ENCODE measurements around the gene GRID2.
A peak's percentile ranks its signal among the peaks of the same experiment; 100 is the strongest.
"Not testable (repeated sequence)": the region's sequence is repeated elsewhere in the genome, so short reads cannot be mapped to it uniquely, and the experiment has no call there.

GRID2 gene

DNA sequence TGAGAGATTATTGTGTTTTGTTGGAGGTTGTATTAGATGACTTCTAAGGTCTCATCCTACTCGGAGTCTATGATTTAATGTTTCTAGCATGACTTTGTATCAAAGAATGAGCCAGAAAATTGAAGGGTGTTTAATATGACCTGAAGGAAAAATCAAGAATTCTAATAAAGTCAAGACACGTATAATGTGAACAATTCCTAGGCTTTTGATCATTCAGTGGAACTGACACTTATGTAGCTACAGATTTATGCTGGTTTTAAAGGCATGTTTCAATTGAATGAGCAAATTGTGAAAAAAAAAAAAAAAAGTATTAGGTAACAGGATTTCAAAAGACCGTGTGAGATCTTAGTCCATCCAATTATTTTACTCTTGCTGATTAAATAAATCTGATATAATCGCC, 64.9 kb downstream of the GRID2 start:
- no peak overlapping the region for H3K4me3 ChIP-seq (ENCODE audit: low read length)
- peak; percentile 31 for DNase-seq (ENCODE audit: low read depth)
- TF ChIP-seq, protein P1, sequence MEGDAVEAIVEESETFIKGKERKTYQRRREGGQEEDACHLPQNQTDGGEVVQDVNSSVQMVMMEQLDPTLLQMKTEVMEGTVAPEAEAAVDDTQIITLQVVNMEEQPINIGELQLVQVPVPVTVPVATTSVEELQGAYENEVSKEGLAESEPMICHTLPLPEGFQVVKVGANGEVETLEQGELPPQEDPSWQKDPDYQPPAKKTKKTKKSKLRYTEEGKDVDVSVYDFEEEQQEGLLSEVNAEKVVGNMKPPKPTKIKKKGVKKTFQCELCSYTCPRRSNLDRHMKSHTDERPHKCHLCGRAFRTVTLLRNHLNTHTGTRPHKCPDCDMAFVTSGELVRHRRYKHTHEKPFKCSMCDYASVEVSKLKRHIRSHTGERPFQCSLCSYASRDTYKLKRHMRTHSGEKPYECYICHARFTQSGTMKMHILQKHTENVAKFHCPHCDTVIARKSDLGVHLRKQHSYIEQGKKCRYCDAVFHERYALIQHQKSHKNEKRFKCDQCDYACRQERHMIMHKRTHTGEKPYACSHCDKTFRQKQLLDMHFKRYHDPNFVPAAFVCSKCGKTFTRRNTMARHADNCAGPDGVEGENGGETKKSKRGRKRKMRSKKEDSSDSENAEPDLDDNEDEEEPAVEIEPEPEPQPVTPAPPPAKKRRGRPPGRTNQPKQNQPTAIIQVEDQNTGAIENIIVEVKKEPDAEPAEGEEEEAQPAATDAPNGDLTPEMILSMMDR (conservative IDR thresholded peaks at IDR 0.05; ENCODE audit: low read depth, low read length), result no peak

- no peak for DNase-seq (ENCODE audit: low read depth)
- no peak overlapping the region for H3K4me3 ChIP-seq (ENCODE audit: low read length)
- TF ChIP-seq, protein P1 (conservative IDR thresholded peaks at IDR 0.05; ENCODE audit: low read depth, low read length), result no peak
These were observed 77.8 kb downstream of the GRID2 start for GRCh38 chr4:92381616-92382015.

DNA sequence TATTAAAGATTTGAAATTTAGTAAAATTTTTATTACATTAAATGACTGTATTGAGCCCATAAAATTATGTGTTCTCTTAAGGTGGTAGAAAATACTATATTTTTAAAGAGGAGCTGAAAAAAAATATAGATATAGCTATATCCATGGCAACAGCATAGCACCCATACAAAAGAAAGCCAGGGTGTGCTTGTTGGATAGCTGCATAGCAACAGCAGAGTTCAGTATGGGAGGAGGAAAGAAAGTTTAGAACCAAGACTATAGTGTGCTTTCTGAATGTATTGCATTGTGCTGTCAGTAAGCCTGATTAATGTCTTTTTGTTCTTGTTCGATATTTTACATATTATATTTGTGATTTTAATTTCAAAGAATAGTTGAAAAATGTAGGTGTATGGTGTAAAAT, 78.4 kb downstream of the GRID2 start:
- no peak for DNase-seq (ENCODE audit: low read depth)
- H3K4me3 ChIP-seq (ENCODE audit: low read length), result no peak overlapping the region
- TF ChIP-seq, protein P1 (conservative IDR thresholded peaks at IDR 0.05; ENCODE audit: low read depth, low read length), result no peak

DNA sequence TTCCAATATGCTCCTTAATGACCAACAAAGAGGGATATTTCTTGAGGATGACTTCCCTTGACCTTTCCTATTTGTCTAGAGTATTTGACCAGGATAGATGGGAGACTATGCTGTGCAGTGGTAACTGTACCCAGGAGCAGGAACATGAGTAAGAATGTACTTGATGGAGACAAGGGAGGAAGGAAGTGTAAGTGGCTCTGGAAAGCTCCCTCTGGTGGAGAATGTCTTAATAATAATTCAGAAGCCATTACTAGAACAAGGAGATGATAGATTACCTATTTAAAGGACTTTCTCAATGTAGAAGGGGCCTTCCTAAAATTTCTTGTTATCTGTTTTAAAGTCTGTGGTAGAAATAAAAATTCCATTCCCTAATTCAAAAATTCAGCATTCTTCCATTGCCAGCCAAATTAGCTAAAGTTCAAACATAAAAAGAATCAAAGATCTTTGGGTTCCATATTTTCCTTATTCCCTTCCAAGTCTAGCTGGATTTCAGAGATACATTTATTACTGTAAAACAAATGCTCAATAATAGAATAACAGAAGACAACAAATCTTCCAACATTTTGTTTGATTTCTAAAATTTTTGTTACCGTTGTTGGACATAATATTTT, 83.8 kb downstream of the GRID2 start:
- no peak overlapping the region for H3K4me3 ChIP-seq (ENCODE audit: low read length)
- TF ChIP-seq, protein P1 (conservative IDR thresholded peaks at IDR 0.05; ENCODE audit: low read depth, low read length), result peak; percentile 68
- no peak for DNase-seq (ENCODE audit: low read depth)

DNA sequence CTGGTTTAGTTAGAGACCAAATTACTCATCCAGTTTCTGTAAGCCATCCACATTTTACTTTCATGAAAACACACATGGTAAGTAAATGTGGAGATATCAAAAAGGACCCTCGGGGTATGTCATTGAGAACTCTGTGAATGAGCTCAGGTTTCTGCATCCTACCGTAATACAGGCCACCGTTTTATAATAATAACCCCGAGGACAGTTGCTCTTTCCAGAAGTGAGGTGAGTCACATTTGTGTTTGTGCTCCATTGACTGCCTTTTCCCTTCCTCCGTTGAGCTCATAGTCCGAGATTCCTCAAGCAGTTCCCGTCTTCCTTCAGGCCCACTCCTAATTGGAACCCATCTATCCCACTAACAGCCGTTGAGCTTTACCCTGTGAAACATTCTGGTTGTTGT, 95.3 kb downstream of the GRID2 start:
- no peak for DNase-seq (ENCODE audit: low read depth)
- H3K4me3 ChIP-seq (ENCODE audit: low read length), result no peak overlapping the region
- TF ChIP-seq, protein P1 (conservative IDR thresholded peaks at IDR 0.05; ENCODE audit: low read depth, low read length), result no peak

DNA sequence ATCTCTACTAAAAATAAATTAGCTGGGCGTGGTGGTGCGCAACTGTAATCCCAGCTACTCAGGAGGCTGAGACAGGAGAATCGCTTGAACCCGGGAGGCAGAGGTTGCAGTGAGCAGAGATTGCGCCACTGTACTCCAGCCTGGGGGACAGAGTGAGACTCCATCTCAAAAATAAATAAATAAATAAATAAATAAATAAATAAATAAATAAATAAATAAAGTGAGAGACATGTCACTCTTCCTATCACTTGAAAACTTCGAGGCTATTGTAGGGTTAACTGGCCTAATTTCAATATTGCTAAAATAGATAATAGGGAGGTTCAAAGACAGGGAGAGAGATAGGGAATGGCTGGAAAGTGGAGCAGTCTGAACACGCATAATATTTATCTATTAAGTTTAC, 99.8 kb downstream of the GRID2 start:
- DNase-seq (ENCODE audit: low read depth); H3K4me3 ChIP-seq (ENCODE audit: low read length): not testable (repeated sequence)

GRCh38 chr4:92406488-92406887, 102.7 kb downstream of the GRID2 start:
- DNase-seq (ENCODE audit: low read depth), result no peak
- H3K4me3 ChIP-seq (ENCODE audit: low read length), result no peak overlapping the region
- TF ChIP-seq, protein P1 (conservative IDR thresholded peaks at IDR 0.05; ENCODE audit: low read depth, low read length), result no peak

Data from retinal pigment epithelial cell (primary cell).